HL-60 (cell line): ENCODE data around the gene CYP4F2.
A peak's percentile ranks its signal among the peaks of the same experiment; 100 is the strongest.

ENCODE experiments used
- DNase-seq, 2 experiments: peaks; one replicate each; pipeline ENCODE4 v3.0.0-alpha.2; 2010 to 2020; ENCODE audit warnings: low read depth in 1 of 2, low spot score in 1 of 2
- H3K27ac ChIP-seq: fragments of 250-450 bp; sonication (Bioruptor Pico); replicated peaks from 2 replicates; pipeline ENCODE4 v1.5.1; 2020; ENCODE audit warnings: mild to moderate bottlenecking, moderate library complexity
- H3K27me3 ChIP-seq: fragments of 250-450 bp; sonication (Bioruptor Pico); 2 replicates; pipeline ENCODE4 v1.5.1; 2021; ENCODE audit warnings: mild to moderate bottlenecking, moderate library complexity; ENCODE audit not compliant: insufficient read depth, poor library complexity, severe bottlenecking
- H3K4me3 ChIP-seq: replicated peaks from 2 replicates; pipeline ENCODE4 v1.5.1; 2011; ENCODE audit warnings: mild to moderate bottlenecking, control low read depth, low read length; ENCODE audit not compliant: insufficient read depth
- GABPA ChIP-seq: IDR thresholded peaks from 2 replicates; pipeline ENCODE4 v1.6.1; 2012; ENCODE audit warnings: low read depth
- POLR2AphosphoS5 ChIP-seq: IDR thresholded peaks from 2 replicates; pipeline ENCODE4 v1.6.1; 2012; ENCODE audit warnings: low read depth
- SPI1 ChIP-seq: IDR thresholded peaks from 2 replicates; pipeline ENCODE4 v1.6.1; 2012; ENCODE audit warnings: low read depth, mild to moderate bottlenecking, borderline replicate concordance
- TF ChIP-seq, protein P1 (sequence below): IDR thresholded peaks from 2 replicates; pipeline ENCODE4 v1.6.1; 2012; ENCODE audit warnings: low read depth; ENCODE audit not compliant: insufficient replicate concordance
- TF ChIP-seq, protein P2 (sequence below): IDR thresholded peaks from one replicate; pipeline ENCODE4 v1.5.1; 2011; ENCODE audit warnings: low read length, control low read depth, inconsistent platforms; ENCODE audit not compliant: insufficient read depth

The CYP4F2 gene

DNA sequence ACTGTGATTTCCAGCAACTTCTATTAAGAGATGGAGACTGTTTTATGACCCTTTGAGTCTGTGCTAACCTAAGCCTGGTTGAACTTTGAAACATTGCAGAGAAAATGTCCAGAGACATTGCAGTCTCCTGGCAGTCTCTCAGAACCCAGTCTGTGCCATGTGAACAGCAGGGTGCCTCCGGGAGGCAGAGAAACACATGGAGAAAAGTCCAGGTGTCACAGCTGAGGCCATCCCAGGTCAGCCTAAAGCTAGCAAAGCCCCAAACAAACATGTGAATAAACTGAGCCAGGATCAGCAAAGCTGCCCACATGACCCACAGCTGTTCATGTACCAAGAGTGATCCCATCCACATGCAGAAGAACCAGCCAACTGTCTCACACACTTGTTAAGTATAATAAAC is 28.6 kb upstream of the CYP4F2 start:
- H3K27ac ChIP-seq: no peak overlapping the region
- H3K4me3 ChIP-seq: no peak overlapping the region
- TF ChIP-seq, protein P1, sequence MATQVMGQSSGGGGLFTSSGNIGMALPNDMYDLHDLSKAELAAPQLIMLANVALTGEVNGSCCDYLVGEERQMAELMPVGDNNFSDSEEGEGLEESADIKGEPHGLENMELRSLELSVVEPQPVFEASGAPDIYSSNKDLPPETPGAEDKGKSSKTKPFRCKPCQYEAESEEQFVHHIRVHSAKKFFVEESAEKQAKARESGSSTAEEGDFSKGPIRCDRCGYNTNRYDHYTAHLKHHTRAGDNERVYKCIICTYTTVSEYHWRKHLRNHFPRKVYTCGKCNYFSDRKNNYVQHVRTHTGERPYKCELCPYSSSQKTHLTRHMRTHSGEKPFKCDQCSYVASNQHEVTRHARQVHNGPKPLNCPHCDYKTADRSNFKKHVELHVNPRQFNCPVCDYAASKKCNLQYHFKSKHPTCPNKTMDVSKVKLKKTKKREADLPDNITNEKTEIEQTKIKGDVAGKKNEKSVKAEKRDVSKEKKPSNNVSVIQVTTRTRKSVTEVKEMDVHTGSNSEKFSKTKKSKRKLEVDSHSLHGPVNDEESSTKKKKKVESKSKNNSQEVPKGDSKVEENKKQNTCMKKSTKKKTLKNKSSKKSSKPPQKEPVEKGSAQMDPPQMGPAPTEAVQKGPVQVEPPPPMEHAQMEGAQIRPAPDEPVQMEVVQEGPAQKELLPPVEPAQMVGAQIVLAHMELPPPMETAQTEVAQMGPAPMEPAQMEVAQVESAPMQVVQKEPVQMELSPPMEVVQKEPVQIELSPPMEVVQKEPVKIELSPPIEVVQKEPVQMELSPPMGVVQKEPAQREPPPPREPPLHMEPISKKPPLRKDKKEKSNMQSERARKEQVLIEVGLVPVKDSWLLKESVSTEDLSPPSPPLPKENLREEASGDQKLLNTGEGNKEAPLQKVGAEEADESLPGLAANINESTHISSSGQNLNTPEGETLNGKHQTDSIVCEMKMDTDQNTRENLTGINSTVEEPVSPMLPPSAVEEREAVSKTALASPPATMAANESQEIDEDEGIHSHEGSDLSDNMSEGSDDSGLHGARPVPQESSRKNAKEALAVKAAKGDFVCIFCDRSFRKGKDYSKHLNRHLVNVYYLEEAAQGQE: no peak
- no peak for TF ChIP-seq POLR2AphosphoS5
- TF ChIP-seq, protein P2, sequence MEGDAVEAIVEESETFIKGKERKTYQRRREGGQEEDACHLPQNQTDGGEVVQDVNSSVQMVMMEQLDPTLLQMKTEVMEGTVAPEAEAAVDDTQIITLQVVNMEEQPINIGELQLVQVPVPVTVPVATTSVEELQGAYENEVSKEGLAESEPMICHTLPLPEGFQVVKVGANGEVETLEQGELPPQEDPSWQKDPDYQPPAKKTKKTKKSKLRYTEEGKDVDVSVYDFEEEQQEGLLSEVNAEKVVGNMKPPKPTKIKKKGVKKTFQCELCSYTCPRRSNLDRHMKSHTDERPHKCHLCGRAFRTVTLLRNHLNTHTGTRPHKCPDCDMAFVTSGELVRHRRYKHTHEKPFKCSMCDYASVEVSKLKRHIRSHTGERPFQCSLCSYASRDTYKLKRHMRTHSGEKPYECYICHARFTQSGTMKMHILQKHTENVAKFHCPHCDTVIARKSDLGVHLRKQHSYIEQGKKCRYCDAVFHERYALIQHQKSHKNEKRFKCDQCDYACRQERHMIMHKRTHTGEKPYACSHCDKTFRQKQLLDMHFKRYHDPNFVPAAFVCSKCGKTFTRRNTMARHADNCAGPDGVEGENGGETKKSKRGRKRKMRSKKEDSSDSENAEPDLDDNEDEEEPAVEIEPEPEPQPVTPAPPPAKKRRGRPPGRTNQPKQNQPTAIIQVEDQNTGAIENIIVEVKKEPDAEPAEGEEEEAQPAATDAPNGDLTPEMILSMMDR: no peak
- no peak for TF ChIP-seq GABPA
- no peak for TF ChIP-seq SPI1
- H3K27me3 ChIP-seq: no peaks in the 10 kb centered on the region
- no peak for DNase-seq

DNA sequence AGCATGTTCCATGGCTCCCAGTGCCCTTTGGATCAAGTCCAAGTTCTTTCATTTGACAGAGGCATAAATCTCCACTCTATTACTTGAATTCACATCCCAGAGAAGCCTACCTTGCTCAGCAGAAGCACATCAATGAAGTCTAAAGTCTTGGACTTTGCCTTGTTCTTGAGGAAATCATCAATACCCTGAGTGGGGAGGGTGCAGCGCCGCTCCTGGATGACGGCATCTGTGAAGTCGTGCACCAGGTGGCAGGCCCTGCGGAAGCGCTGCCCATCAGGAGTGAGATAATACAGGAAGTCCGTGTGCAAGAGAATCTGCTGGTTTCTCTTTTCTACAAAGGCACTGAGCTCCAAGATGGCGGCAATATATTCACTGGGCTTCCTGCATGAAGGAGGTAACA is 25.8 kb upstream of the CYP4F2 start:
- TF ChIP-seq GABPA: no peak
- TF ChIP-seq, protein P1: no peak
- TF ChIP-seq, protein P2: no peak
- no peak for TF ChIP-seq SPI1
- no peak for TF ChIP-seq POLR2AphosphoS5
- DNase-seq: no peak
- H3K27ac ChIP-seq: no peak overlapping the region
- H3K27me3 ChIP-seq: no peaks in the 10 kb centered on the region
- H3K4me3 ChIP-seq: no peak overlapping the region

DNA sequence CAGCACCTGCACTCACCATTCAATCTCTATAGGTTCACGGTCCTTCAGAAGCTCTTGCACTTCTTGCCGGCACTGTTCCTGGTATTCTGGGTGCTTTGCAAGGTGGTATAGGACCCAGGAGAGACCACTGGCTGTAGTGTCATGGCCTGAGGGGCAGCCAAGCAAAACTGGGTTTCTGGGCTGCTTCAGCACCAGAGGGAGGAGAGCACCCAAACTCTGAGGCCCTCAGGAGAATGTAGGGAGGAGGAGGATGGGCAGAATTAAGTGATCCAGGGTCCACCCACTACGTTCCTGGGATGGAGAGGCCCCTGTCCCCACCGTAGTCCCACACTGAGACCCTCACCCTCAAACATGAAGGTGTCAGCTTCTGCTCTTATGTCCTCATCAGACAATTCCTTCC is 24.1 kb upstream of the CYP4F2 start:
- no peaks in the 10 kb centered on the region for H3K27me3 ChIP-seq

More for the DNA sequence above, 24.1 kb upstream of the CYP4F2 start:
- no peak overlapping the region for H3K27ac ChIP-seq
- H3K4me3 ChIP-seq: no peak overlapping the region
- no peak for DNase-seq
- TF ChIP-seq SPI1: no peak
- TF ChIP-seq, protein P1: peak; percentile 82
